HG02943 (cell line): Measurements from ENCODE around the gene HSD11B2.
"Not testable (repeated sequence)": the region's sequence is repeated elsewhere in the genome, so short reads cannot be mapped to it uniquely, and the experiment has no call there.

ENCODE experiments used
- ATAC-seq: cut with Tn5 transposase; IDR thresholded peaks from one replicate; pipeline ENCODE4 v1.9.1; 2021; ENCODE audit warnings: mild to moderate bottlenecking, low read depth, moderate library complexity; ENCODE audit not compliant: unreplicated experiment

Gene HSD11B2

DNA sequence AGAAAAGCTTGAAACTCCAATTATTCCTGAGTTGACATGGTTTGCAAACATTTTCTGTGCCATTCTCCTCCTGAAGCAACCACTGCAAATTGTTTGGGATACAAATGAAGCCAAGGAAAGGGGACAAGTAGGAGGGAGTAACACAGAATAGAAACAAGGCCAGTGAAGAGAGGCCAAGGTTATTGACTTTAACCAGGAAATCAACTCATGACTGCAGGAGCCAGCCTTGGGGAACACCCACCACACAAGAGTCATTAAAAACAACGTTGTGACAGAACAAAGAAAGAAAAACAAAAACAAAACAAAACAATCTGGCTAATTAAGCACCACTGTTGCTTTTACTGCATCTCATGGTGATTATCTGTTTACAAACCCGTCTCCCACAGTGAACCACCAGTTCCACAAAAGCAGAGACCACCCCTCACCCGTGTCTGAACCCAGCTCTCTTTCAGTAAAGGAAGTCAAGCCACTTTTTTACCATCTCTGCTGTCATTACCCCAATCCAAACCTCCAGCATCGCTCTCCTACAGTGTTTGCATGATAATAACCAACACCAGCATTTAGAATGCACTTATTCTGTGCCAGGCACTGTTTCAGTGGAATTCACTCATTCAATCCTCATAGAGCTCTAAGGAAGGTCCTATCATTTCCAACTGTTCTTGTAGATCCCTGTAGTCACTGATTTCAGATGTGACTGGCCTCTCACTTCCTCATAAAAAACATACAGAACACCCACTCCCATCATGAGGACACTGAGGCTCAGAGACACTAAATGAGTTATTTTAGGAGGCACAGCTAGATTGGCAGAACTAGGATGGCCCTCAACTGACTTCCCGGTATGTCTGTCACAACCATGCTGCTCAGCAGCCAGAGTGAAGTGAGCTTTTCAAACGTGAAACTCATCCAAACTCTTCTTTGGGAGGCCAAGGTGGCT, 16.7 kb upstream of the HSD11B2 start:
- no peak for ATAC-seq

- not testable (repeated sequence) for ATAC-seq
Measured at GRCh38 chr16:67415421-67415820, 15.5 kb upstream of the HSD11B2 start.

- ATAC-seq, result no peak
Measured at GRCh38 chr16:67415872-67416793, 14.8 kb upstream of the HSD11B2 start, which contains the start of gene ZDHHC1. Gene ZDHHC1, minus strand, starts transcription at chr16:67416477. Its CDS starts 8,702 bp downstream, at chr16:67407775.

DNA sequence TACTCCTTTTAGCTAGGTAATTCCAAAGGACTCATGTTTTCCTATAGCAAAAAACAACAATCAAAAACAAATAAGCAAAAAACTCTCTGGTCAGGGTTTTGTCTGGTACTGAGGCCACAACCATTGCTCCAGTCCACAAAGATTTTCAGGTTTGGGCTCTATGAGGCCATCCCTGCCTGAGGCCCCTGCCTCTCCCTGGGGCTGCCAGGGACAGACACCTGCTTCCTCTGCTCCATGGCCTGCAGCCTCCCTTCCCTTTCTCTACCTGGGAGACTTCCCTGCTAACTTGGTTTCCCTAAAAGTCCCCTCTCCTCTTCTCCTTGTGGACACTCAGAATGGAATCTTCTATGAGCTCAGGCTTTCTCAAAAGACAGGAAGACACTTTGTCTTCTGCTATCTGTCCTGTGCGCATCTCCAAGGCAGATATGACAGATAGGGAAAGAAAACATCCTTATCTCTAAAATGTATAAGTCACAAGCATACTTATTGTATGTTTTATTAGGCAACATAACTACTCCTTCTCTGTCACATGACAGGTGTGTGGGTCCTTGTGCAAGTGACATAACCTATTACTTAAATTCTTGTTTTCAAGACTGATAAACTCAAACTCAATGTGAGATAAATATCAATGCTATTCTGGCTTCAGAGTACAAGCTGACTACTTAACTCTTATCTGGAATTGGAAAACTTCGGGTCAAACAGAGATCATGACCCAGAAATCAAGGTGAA, 13.4 kb upstream of the HSD11B2 start:
- ATAC-seq, result no peak

DNA sequence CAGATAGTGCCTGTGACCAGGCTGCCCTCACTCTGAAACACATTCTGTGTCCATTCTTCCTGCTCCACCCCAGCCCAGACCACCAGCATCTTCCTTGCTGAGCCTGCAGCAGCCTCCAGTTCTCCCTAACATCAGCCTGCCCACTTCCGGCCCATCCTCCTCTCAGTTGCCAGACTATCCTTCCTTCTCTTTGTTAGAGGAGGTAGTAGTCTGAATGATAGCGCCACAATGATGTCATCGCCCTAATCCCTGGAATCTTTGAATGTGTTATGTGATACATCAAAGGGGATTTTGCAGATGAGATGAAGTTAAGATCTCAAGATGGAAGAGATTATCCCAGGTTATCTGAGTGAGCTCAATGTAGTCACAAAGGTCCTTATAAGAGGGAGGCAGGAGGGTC, 11.4 kb upstream of the HSD11B2 start:
- no peak for ATAC-seq

GRCh38 chr16:67419931-67420330, 11.0 kb upstream of the HSD11B2 start:
- no peak for ATAC-seq

GRCh38 chr16:67421030-67421429, 9.9 kb upstream of the HSD11B2 start:
- ATAC-seq, result no peak

- ATAC-seq, result no peak
Measured at GRCh38 chr16:67423015-67423414, 7.9 kb upstream of the HSD11B2 start.

- ATAC-seq, result no peak
Measured at GRCh38 chr16:67423611-67424260, 7.2 kb upstream of the HSD11B2 start.

DNA sequence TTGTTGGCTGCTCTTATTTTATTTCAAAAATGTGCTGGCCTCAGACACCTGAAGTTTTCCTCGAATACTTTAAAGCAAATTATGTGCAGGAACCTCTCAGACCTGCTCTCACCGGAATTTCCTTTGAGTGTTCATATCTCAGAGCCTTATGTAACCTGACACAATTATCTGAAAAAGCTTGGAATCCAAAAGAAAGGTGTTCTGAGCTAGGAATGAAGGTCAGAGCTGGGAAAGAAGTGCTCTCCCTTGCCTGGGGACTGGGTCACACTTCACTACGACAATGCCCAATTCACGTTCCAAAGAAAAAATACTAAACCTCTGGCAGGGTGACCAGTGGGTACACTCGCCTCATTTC, 6.7 kb upstream of the HSD11B2 start:
- no peak for ATAC-seq

GRCh38 chr16:67425061-67425460, 5.9 kb upstream of the HSD11B2 start:
- no peak for ATAC-seq

GRCh38 chr16:67425580-67425979, 5.3 kb upstream of the HSD11B2 start:
- ATAC-seq, result no peak

GRCh38 chr16:67426022-67426421, 4.9 kb upstream of the HSD11B2 start:
- no peak for ATAC-seq

DNA sequence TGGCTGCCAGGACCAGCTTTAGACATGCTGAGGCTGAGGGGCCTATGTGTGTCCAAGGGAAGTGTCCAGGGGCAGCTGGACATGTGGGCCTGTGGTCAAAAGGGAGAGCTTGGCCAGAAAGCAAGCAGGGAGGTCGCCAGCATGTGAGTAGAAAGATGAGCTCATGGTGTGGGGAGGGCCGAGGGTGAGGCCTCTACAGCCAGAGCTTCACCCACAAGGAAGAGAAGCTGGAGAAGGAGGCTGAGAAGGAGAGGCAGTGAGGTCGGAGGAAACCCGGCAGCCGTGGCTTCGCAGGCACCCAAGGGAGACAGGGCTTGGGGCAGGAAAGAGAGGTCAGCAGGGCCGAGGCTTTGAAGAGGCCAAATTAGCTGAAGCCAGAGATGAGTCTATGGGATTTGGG, 4.0 kb upstream of the HSD11B2 start:
- no peak for ATAC-seq

DNA sequence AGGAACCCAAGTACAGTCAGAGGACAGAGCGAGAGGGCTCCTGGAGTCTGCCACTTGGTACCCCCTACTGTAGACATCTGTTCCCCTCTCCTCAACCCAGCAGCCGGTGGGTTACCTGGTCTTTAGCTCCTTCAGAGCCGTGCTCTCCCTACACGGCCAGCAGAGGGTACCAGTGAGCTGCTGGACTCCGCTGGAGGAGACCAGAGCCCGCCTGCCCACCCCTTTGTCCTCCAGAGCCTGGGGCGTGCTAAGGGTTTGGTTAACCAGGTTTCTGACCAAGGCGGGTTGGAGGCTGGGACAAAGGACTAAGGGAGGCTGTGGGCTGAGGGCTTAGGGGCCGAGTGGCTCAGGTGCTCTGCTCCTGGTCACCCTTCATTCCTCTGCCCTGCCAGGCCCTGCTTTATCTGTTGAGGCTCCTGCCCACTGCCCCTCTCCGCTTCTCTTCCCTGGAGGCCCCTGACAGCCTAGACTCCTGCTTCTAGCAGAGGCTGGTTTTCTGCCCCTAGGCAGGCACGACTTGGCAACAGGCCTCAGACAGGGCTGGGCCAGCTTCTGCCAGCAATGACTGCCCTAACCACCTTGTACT, 2.7 kb upstream of the HSD11B2 start:
- ATAC-seq, result no peak

GRCh38 chr16:67429053-67429798, 1.7 kb upstream of the HSD11B2 start:
- no peak for ATAC-seq

DNA sequence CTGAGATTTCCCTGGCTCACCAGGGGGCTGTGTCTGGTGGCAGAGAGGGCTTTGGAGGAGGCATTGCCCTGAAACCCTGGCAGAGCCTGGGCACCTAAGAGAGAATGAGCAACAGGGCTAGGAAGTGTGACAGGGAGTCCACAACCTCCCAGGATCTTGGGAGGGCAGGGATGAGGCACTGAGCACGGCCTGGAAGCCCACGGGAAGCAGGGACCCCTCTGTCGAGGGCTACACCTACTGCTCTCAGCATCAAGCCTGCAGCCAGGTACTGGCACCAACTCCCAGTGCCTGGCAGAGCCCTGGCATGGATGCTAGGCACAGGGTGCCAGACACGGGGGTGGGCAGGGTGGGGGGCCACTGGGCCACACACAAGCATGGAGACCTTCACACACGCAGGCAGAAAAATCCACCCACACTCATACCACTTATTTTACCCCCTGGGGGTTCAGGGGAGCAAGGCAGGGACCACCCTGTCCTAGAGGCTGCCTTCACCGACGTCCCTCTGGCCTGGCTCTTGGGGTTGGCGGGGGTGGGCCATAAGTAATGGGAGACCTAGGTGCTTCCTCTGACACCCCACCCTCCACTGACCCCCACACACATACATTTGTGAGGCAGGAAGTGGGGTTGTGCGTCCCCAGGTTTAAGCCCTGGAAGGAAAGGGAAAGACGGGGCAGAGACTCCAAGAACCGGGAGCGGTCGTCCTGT, 970 bp upstream of the HSD11B2 start:
- no peak for ATAC-seq

GRCh38 chr16:67430504-67430976, 381 bp upstream of the HSD11B2 start:
- no peak for ATAC-seq
